Measurements from ENCODE around the gene SYF2. TPM values are rescaled to one million over a fixed set of nuclear protein-coding genes. Genes with fewer than 3 reads are reported as not detected.

SYF2 gene
- total RNA-seq, 1 experiment from 2014 or later = 30.2 TPM

DNA sequence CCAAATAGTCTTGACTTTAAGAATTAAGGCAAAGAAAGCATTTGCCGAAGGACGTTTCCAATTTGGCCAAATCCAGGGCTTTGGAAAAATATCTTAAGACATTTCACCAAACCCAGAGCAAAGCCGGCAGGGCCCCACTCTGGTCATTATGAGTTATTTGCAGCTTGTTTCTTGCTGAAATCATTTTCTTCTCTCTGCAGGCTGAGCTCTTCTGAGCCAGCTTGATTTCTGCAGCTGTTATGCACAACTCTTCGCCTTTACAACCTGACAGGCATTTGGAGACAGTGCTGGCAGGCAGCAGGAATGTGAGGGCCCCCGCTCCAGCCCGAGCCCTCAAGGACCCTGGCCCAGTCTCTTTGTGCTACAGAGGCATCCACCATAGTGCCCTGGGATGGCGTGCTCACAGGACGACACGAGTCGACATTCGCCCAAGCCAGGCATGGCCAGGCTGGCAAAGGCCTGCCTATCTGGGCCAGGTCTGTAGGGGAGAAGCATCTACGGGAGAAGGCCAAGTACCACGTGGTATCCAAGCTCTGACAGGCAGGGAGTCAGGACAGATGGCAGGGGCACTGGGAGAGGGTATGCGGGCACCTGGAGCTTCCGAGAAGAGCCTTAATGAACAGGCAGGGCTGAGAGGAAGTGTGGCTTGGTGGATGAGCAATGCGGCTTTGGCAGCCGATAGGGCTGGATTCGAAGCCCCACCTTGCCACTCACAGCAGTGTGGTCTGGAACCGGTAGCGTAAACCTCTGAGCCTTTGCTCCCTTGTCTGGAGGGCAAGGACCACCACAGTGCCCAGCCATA, 32.3 kb downstream of the SYF2 start:
- H3K36me3 ChIP-seq (ENCODE audit: insufficient read depth, low read length, poor library complexity, severe bottlenecking) = no peaks in the 10 kb centered on the region
- no peaks in the 10 kb centered on the region for H3K27me3 ChIP-seq (replicated peaks; ENCODE audit: insufficient read depth, low read depth, low read length, poor library complexity)
- no TSS peak for BruUV-seq (replicated peaks)
- TF ChIP-seq, protein P1, sequence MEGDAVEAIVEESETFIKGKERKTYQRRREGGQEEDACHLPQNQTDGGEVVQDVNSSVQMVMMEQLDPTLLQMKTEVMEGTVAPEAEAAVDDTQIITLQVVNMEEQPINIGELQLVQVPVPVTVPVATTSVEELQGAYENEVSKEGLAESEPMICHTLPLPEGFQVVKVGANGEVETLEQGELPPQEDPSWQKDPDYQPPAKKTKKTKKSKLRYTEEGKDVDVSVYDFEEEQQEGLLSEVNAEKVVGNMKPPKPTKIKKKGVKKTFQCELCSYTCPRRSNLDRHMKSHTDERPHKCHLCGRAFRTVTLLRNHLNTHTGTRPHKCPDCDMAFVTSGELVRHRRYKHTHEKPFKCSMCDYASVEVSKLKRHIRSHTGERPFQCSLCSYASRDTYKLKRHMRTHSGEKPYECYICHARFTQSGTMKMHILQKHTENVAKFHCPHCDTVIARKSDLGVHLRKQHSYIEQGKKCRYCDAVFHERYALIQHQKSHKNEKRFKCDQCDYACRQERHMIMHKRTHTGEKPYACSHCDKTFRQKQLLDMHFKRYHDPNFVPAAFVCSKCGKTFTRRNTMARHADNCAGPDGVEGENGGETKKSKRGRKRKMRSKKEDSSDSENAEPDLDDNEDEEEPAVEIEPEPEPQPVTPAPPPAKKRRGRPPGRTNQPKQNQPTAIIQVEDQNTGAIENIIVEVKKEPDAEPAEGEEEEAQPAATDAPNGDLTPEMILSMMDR (conservative IDR thresholded peaks at IDR 0.05; ENCODE audit: low read depth, low read length) = no peak
- TF ChIP-seq EZH2 (IDR thresholded peaks at IDR 0.05; ENCODE audit: borderline replicate concordance, low read depth, low read length, poor library complexity, severe bottlenecking) = no peak
- CTCF ChIA-PET = no interaction called here
- DNase-seq (ENCODE audit: low spot score) = no peak
- intact Hi-C loops (cut with micrococcal nuclease; ENCODE audit: unreplicated experiment) = no loop called here
- no peak overlapping the region for H3K27ac ChIP-seq (ENCODE audit: low read depth, low read length, poor library complexity, severe bottlenecking)
- H3K4me1 ChIP-seq (ENCODE audit: insufficient read depth, low read length, poor library complexity, severe bottlenecking) = peaks cover 11% of the 10 kb centered on the region
- no peak overlapping the region for H3K4me3 ChIP-seq (ENCODE audit: low read depth, low read length, poor library complexity, severe bottlenecking)
- POLR2A ChIA-PET (ENCODE audit: low non-redundant PET) = no interaction called here
- H3K9me3 ChIP-seq (ENCODE audit: low read depth, low read length, poor library complexity, severe bottlenecking) = no peaks in the 10 kb centered on the region

DNA sequence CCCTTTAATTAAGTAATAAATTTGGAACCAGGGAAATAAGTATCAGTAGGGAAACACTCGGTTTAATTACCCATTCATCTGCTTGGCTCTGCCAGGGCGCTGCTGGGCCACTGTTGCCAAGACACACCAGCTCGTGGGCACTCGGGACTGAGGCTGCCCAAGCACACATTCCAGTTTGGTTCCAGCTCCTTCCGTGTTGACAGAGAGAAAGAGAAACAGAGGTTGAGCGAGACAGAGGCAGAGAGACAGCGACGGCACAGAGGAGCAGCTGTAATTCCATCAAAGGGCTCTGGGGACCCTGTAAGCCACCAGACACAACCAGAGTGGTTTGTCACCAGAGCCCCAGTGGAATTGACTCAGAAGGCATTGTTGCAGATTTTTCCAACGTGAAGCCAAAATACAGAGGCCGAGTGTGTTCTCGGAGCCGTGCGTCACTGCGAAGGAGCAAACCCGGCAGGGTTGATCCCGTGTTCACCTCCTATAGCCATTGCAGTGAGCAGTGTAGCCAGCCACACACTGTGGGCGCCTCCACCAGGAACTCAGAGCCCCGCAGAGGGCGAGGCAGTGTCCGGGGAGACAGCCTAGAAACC, 33.5 kb downstream of the SYF2 start:
- Histone ChIP-seq H3K4me1 (ENCODE audit: insufficient read depth, low read length, poor library complexity, severe bottlenecking) (peaks cover 11% of the 10 kb centered on the region), H3K27ac (ENCODE audit: low read depth, low read length, poor library complexity, severe bottlenecking) (no peak overlapping the region), H3K9me3 (ENCODE audit: low read depth, low read length, poor library complexity, severe bottlenecking) (no peaks in the 10 kb centered on the region), H3K4me3 (ENCODE audit: low read depth, low read length, poor library complexity, severe bottlenecking) (no peak overlapping the region), H3K27me3 (replicated peaks; ENCODE audit: insufficient read depth, low read depth, low read length, poor library complexity) (no peaks in the 10 kb centered on the region), H3K36me3 (ENCODE audit: insufficient read depth, low read length, poor library complexity, severe bottlenecking) (no peaks in the 10 kb centered on the region)
- peak; percentile 79 for DNase-seq (ENCODE audit: low spot score)
- TF ChIP-seq EZH2 (IDR thresholded peaks at IDR 0.05; ENCODE audit: borderline replicate concordance, low read depth, low read length, poor library complexity, severe bottlenecking) = no peak
- TF ChIP-seq, protein P1 (conservative IDR thresholded peaks at IDR 0.05; ENCODE audit: low read depth, low read length) = peak; percentile 38; the same call in 1 of the 2 replicates
- intact Hi-C loops (cut with micrococcal nuclease; ENCODE audit: unreplicated experiment) = no loop called here
- CTCF ChIA-PET = no interaction called here
- POLR2A ChIA-PET (ENCODE audit: low non-redundant PET) = no interaction called here
- no TSS peak for BruUV-seq (replicated peaks)

DNA sequence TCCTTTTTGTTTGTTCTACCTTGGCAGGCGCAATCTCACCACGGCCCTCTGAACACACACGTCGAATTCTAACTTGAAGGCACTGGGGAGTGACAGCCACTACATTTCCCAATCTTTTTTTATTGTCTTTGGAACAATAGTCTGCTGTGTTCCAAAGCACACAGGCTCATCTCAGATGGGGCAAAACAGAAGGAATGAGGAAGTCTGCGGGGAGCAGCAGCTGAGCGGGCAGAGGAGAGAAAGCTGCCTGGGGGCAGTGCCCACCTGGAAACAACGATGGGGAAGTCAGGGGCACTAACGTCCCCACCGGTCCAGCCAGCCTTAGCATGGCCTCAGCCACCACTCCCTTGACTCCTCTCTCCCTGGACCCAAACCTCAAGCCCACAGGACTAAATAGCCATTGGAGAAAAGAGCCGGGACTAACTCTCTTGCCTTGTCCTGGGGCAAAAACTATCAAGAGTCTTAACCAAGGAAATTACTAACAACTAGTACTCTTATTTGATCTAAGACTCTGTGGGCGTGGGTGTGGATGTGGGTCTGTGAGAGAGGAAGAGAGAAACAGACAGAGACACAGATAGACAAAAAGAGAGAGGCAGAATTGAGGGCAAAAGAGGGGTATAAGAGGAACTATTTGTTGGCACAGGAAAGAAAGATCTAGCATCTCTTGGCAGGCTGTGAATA, 34.2 kb downstream of the SYF2 start:
- TF ChIP-seq EZH2 (IDR thresholded peaks at IDR 0.05; ENCODE audit: borderline replicate concordance, low read depth, low read length, poor library complexity, severe bottlenecking) = no peak
- TF ChIP-seq, protein P1 (conservative IDR thresholded peaks at IDR 0.05; ENCODE audit: low read depth, low read length) = no peak
- no peak for DNase-seq (ENCODE audit: low spot score)
- H3K27ac ChIP-seq (ENCODE audit: low read depth, low read length, poor library complexity, severe bottlenecking) = no peak overlapping the region
- intact Hi-C loops (cut with micrococcal nuclease; ENCODE audit: unreplicated experiment) = no loop called here
- CTCF ChIA-PET = no interaction called here
- H3K36me3 ChIP-seq (ENCODE audit: insufficient read depth, low read length, poor library complexity, severe bottlenecking) = no peaks in the 10 kb centered on the region
- peaks cover 11% of the 10 kb centered on the region for H3K4me1 ChIP-seq (ENCODE audit: insufficient read depth, low read length, poor library complexity, severe bottlenecking)
- no TSS peak for BruUV-seq (replicated peaks)
- no peak overlapping the region for H3K4me3 ChIP-seq (ENCODE audit: low read depth, low read length, poor library complexity, severe bottlenecking)
- no peaks in the 10 kb centered on the region for H3K9me3 ChIP-seq (ENCODE audit: low read depth, low read length, poor library complexity, severe bottlenecking)
- POLR2A ChIA-PET (ENCODE audit: low non-redundant PET) = no interaction called here
- H3K27me3 ChIP-seq (replicated peaks; ENCODE audit: insufficient read depth, low read depth, low read length, poor library complexity) = no peaks in the 10 kb centered on the region

All from A673 (cell line).